Stimulated activated naive B cell treated with anti-CD40 and anti-IgM and Interleukin-4, amounts not matched to agents 10 μg/mL and 1 μg/mL and 100 μg/mL, for 72 hours (primary cell): ENCODE data around the gene COL27A1.

Experiments
- ATAC-seq, 2 donors: fragments of 150-1000 bp; cut with Tn5 transposase; replicated peaks; 2 replicates each; pipeline ENCODE4 v1.10.0; 2021; ENCODE audit warnings: moderate library complexity in 1 of 2
- DNase-seq: peaks from one replicate; pipeline ENCODE4 v3.0.0; 2021
- H3K27ac Mint-ChIP-seq: one replicate; pipeline ENCODE4 v1.8.0; 2022; ENCODE audit warnings: mild to moderate bottlenecking, mixed read lengths
- H3K27me3 Mint-ChIP-seq, 2 donors: one replicate each; pipeline ENCODE4 v1.8.0; 2022; ENCODE audit warnings: mixed read lengths in 2 of 2
- H3K36me3 Mint-ChIP-seq, 2 donors: one replicate each; pipeline ENCODE4 v1.8.0; 2022; ENCODE audit warnings: mixed read lengths in 2 of 2, mild to moderate bottlenecking in 1 of 2
- H3K4me1 Mint-ChIP-seq, 2 donors: one replicate each; pipeline ENCODE4 v1.8.0; 2022; ENCODE audit warnings: mixed read lengths in 2 of 2, mild to moderate bottlenecking in 1 of 2
- H3K4me3 Mint-ChIP-seq, 2 donors: one replicate each; pipeline ENCODE4 v1.8.0; 2022; ENCODE audit warnings: mild to moderate bottlenecking in 2 of 2, mixed read lengths in 2 of 2, moderate library complexity in 1 of 2
- H3K9me3 Mint-ChIP-seq, 2 donors: one replicate each; pipeline ENCODE4 v1.8.0; 2022; ENCODE audit warnings: mixed read lengths in 2 of 2, mild to moderate bottlenecking in 1 of 2

Gene COL27A1

GRCh38 chr9:114130624-114131277, 24.6 kb upstream of the COL27A1 start:
- H3K9me3 Mint-ChIP-seq: peaks cover 4 to 7% of the 10 kb centered on the region in 2 donors
- no peaks in the 10 kb centered on the region for H3K36me3 Mint-ChIP-seq
- no peak overlapping the region for H3K4me3 Mint-ChIP-seq
- H3K27me3 Mint-ChIP-seq: peaks cover 14 to 37% of the 10 kb centered on the region in 2 donors
- no peak overlapping the region for H3K27ac Mint-ChIP-seq
- no peak for DNase-seq
- H3K4me1 Mint-ChIP-seq: no peaks in the 10 kb centered on the region
- no peak for ATAC-seq

- peaks cover 4 to 7% of the 10 kb centered on the region in 2 donors for H3K9me3 Mint-ChIP-seq
- no peak for ATAC-seq
- H3K4me3 Mint-ChIP-seq: no peak overlapping the region
- H3K27ac Mint-ChIP-seq: no peak overlapping the region
- H3K27me3 Mint-ChIP-seq: peaks cover 15 to 34% of the 10 kb centered on the region in 2 donors
- DNase-seq: no peak
- no peaks in the 10 kb centered on the region for H3K4me1 Mint-ChIP-seq
- H3K36me3 Mint-ChIP-seq: no peaks in the 10 kb centered on the region
Measured at GRCh38 chr9:114131808-114132549, 23.4 kb upstream of the COL27A1 start.

- Mint-ChIP-seq H3K9me3 (peaks cover 0 to 3% of the 10 kb centered on the region in 2 donors), H3K27me3 (peaks cover 16 to 35% of the 10 kb centered on the region in 2 donors), H3K4me1 (no peaks in the 10 kb centered on the region), H3K27ac (no peak overlapping the region), H3K36me3 (no peaks in the 10 kb centered on the region), H3K4me3 (no peak overlapping the region)
- DNase-seq (no peak), ATAC-seq (no peak)
Measured at GRCh38 chr9:114132550-114132918, 22.8 kb upstream of the COL27A1 start.

GRCh38 chr9:114134827-114135396, 20.4 kb upstream of the COL27A1 start:
- H3K36me3 Mint-ChIP-seq: no peaks in the 10 kb centered on the region
- no peak overlapping the region for H3K27ac Mint-ChIP-seq
- ATAC-seq: no peak

GRCh38 chr9:114137831-114138230, 17.5 kb upstream of the COL27A1 start:
- Mint-ChIP-seq H3K9me3 (no peaks in the 10 kb centered on the region), H3K4me3 (no peak overlapping the region), H3K27ac (no peak overlapping the region), H3K4me1 (no peaks in the 10 kb centered on the region), H3K36me3 (no peaks in the 10 kb centered on the region), H3K27me3 (peaks cover 15% of the 10 kb centered on the region in 2 donors)
- ATAC-seq (no peak), DNase-seq (no peak)

More at GRCh38 chr9:114134827-114135396, 20.4 kb upstream of the COL27A1 start:
- DNase-seq: no peak
- Mint-ChIP-seq H3K9me3 (no peaks in the 10 kb centered on the region), H3K27me3 (peaks cover 15 to 24% of the 10 kb centered on the region in 2 donors), H3K4me1 (no peaks in the 10 kb centered on the region), H3K4me3 (no peak overlapping the region)

- Mint-ChIP-seq H3K36me3 (no peaks in the 10 kb centered on the region), H3K4me1 (no peaks in the 10 kb centered on the region), H3K4me3 (no peak overlapping the region), H3K27ac (no peak overlapping the region), H3K27me3 (peaks cover 14 to 15% of the 10 kb centered on the region in 2 donors), H3K9me3 (no peaks in the 10 kb centered on the region)
- ATAC-seq: no peak
- DNase-seq: no peak
Measured at GRCh38 chr9:114138552-114138971, 16.8 kb upstream of the COL27A1 start.

GRCh38 chr9:114139071-114139470, 16.3 kb upstream of the COL27A1 start:
- H3K27ac Mint-ChIP-seq: no peak overlapping the region
- H3K9me3 Mint-ChIP-seq: no peaks in the 10 kb centered on the region
- no peaks in the 10 kb centered on the region for H3K4me1 Mint-ChIP-seq
- no peaks in the 10 kb centered on the region for H3K36me3 Mint-ChIP-seq
- no peak overlapping the region for H3K4me3 Mint-ChIP-seq
- peaks cover 15 to 16% of the 10 kb centered on the region in 2 donors for H3K27me3 Mint-ChIP-seq
- DNase-seq: no peak
- no peak for ATAC-seq

GRCh38 chr9:114140401-114140800, 14.9 kb upstream of the COL27A1 start:
- Mint-ChIP-seq H3K9me3 (no peaks in the 10 kb centered on the region), H3K27ac (no peak overlapping the region)
- no peak for ATAC-seq

GRCh38 chr9:114140850-114141249, 14.5 kb upstream of the COL27A1 start:
- H3K4me1 Mint-ChIP-seq: no peaks in the 10 kb centered on the region
- H3K9me3 Mint-ChIP-seq: no peaks in the 10 kb centered on the region
- no peak overlapping the region for H3K27ac Mint-ChIP-seq
- peaks cover 15 to 16% of the 10 kb centered on the region in 2 donors for H3K27me3 Mint-ChIP-seq
- no peak overlapping the region for H3K4me3 Mint-ChIP-seq
- no peaks in the 10 kb centered on the region for H3K36me3 Mint-ChIP-seq
- no peak for ATAC-seq
- DNase-seq: no peak

More at GRCh38 chr9:114140401-114140800, 14.9 kb upstream of the COL27A1 start:
- no peak overlapping the region for H3K4me3 Mint-ChIP-seq
- H3K4me1 Mint-ChIP-seq: no peaks in the 10 kb centered on the region
- no peak for DNase-seq
- no peaks in the 10 kb centered on the region for H3K36me3 Mint-ChIP-seq
- peaks cover 15 to 16% of the 10 kb centered on the region in 2 donors for H3K27me3 Mint-ChIP-seq

- Mint-ChIP-seq H3K27me3 (peaks cover 16 to 19% of the 10 kb centered on the region in 2 donors), H3K9me3 (no peaks in the 10 kb centered on the region), H3K4me1 (no peaks in the 10 kb centered on the region), H3K27ac (no peak overlapping the region), H3K4me3 (no peak overlapping the region), H3K36me3 (no peaks in the 10 kb centered on the region)
- DNase-seq (no peak), ATAC-seq (no peak)
Measured at GRCh38 chr9:114141553-114142402, 13.6 kb upstream of the COL27A1 start.

GRCh38 chr9:114143234-114143633, 12.1 kb upstream of the COL27A1 start:
- H3K36me3 Mint-ChIP-seq: no peaks in the 10 kb centered on the region
- no peaks in the 10 kb centered on the region for H3K4me1 Mint-ChIP-seq
- peaks cover 5 to 14% of the 10 kb centered on the region in 2 donors for H3K27me3 Mint-ChIP-seq
- no peak for ATAC-seq
- H3K4me3 Mint-ChIP-seq: no peak overlapping the region
- no peak overlapping the region for H3K27ac Mint-ChIP-seq
- DNase-seq: no peak
- no peaks in the 10 kb centered on the region for H3K9me3 Mint-ChIP-seq

- DNase-seq: no peak
- Mint-ChIP-seq H3K27me3 (peaks cover 28 to 30% of the 10 kb centered on the region in 2 donors), H3K4me3 (no peak overlapping the region), H3K27ac (no peak overlapping the region), H3K4me1 (no peaks in the 10 kb centered on the region), H3K9me3 (no peaks in the 10 kb centered on the region), H3K36me3 (no peaks in the 10 kb centered on the region)
- no peak for ATAC-seq
Measured at GRCh38 chr9:114146735-114147134, 8.6 kb upstream of the COL27A1 start.

GRCh38 chr9:114149181-114149580, 6.2 kb upstream of the COL27A1 start:
- peaks cover under 1 to 1% of the 10 kb centered on the region in 2 donors for H3K4me1 Mint-ChIP-seq
- H3K9me3 Mint-ChIP-seq: no peaks in the 10 kb centered on the region
- no peak overlapping the region for H3K27ac Mint-ChIP-seq
- ATAC-seq: no peak
- no peak for DNase-seq
- H3K27me3 Mint-ChIP-seq: peaks cover 38 to 46% of the 10 kb centered on the region in 2 donors
- H3K36me3 Mint-ChIP-seq: no peaks in the 10 kb centered on the region
- H3K4me3 Mint-ChIP-seq: no peak overlapping the region

- H3K36me3 Mint-ChIP-seq: no peaks in the 10 kb centered on the region
- ATAC-seq (no peak), DNase-seq (no peak)
- no peak overlapping the region for H3K27ac Mint-ChIP-seq
- peaks cover 6 to 8% of the 10 kb centered on the region in 2 donors for H3K4me1 Mint-ChIP-seq
- H3K27me3 Mint-ChIP-seq: peaks cover 44 to 53% of the 10 kb centered on the region in 2 donors
- no peaks in the 10 kb centered on the region for H3K9me3 Mint-ChIP-seq
- no peak overlapping the region for H3K4me3 Mint-ChIP-seq
Measured at GRCh38 chr9:114149765-114150340, 5.5 kb upstream of the COL27A1 start.
